HL-60/S4 treated with phorbol 12-myristate 13-acetate at 8.2 ng/mL for 4 days and 3 days (cell line): Measurements from ENCODE around the gene BUB1B.
"Not testable (repeated sequence)": the region's sequence is repeated elsewhere in the genome, so short reads cannot be mapped to it uniquely, and the experiment has no call there.

Source experiments
- in situ Hi-C: fragments of 300-500 bp; cut with MboI; formaldehyde crosslinking; loops from 2 replicates; pipeline ENCODE4 v1.15.0; 2022; ENCODE audit warnings: low sequenced_read_pairs

BUB1B gene

GRCh38 chr15:40160689-40161688 lies at the start of gene BUB1B:
Gene BUB1B, plus strand, starts transcription at chr15:40161069. Its CDS starts 152 bp downstream, at chr15:40161221.
- in situ Hi-C loops: no loop called here

- in situ Hi-C loops: no loop called here
These were observed 49.0 kb upstream of the BUB1B start for GRCh38 chr15:40111888-40112287.

GRCh38 chr15:40112789-40113188 lies 48.1 kb upstream of the BUB1B start:
- in situ Hi-C loops: no loop called here

- in situ Hi-C loops: no loop called here
These were observed 46.7 kb upstream of the BUB1B start for GRCh38 chr15:40114218-40114617.

GRCh38 chr15:40115106-40115505 lies 45.8 kb upstream of the BUB1B start:
- in situ Hi-C loops: not testable (repeated sequence)

GRCh38 chr15:40115670-40116093 lies 45.2 kb upstream of the BUB1B start:
- in situ Hi-C loops: no loop called here

GRCh38 chr15:40118473-40118872 lies 42.4 kb upstream of the BUB1B start:
- in situ Hi-C loops: no loop called here

GRCh38 chr15:40121911-40122638 lies 38.8 kb upstream of the BUB1B start:
- in situ Hi-C loops: no loop called here

GRCh38 chr15:40122989-40123388 lies 37.9 kb upstream of the BUB1B start:
- in situ Hi-C loops: not testable (repeated sequence)

GRCh38 chr15:40123863-40124262 lies 37.0 kb upstream of the BUB1B start:
- in situ Hi-C loops: not testable (repeated sequence)

GRCh38 chr15:40124333-40124732 lies 36.5 kb upstream of the BUB1B start:
- in situ Hi-C loops: not testable (repeated sequence)

- in situ Hi-C loops: not testable (repeated sequence)
These were observed 36.0 kb upstream of the BUB1B start for GRCh38 chr15:40124807-40125285.

GRCh38 chr15:40125950-40126349 lies 34.9 kb upstream of the BUB1B start:
- in situ Hi-C loops: no loop called here

- in situ Hi-C loops: no loop called here
These were observed 31.9 kb upstream of the BUB1B start for GRCh38 chr15:40128766-40129660.

GRCh38 chr15:40130118-40130517 lies 30.8 kb upstream of the BUB1B start:
- in situ Hi-C loops: no loop called here

GRCh38 chr15:40130799-40131502 lies 29.9 kb upstream of the BUB1B start:
- in situ Hi-C loops: no loop called here

GRCh38 chr15:40133544-40133943 lies 27.3 kb upstream of the BUB1B start:
- in situ Hi-C loops: no loop called here

GRCh38 chr15:40134885-40135284 lies 26.0 kb upstream of the BUB1B start:
- in situ Hi-C loops: no loop called here

GRCh38 chr15:40135846-40136450 lies 24.9 kb upstream of the BUB1B start:
- in situ Hi-C loops: not testable (repeated sequence)
